ENCODE measurements around the gene HIVEP3.

Gene HIVEP3

DNA sequence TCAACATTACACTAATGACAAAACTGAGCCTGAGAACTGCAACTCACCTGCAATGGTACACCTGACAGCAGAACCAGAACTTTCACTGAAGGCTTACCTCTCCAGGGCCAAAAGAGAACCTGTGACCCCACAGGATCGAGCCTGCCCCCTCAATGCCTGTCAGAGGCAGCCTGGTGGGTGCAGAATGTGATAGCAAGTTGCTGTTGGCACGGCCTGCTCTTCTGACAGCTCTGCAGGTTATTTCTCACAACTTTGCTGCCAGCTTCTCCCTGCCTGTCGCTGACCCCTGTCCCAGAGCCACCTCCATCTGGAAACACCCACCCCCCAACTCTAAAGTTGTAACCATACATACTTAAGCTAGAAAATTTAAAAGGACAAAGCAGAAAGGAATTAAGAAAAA, 35.2 kb downstream of the HIVEP3 start:
- Histone ChIP-seq H3K36me3 (ENCODE audit: control insufficient read depth in 4 of 4, insufficient read depth in 4 of 4, low read length in 3 of 4) (no peaks in the 10 kb centered on the region), H3K27me3 (replicated peaks in 2 of 5; ENCODE audit: control insufficient read depth in 4 of 5, insufficient read depth in 5 of 5, low read length in 4 of 5) (no peaks in the 10 kb centered on the region), H3K4me3 (ENCODE audit: control insufficient read depth in 1 of 7, extremely low read depth in 1 of 7, insufficient read depth in 4 of 7, low read depth in 2 of 7, low read length in 6 of 7) (no peak overlapping the region), H3K27ac (ENCODE audit: insufficient read depth in 1 of 2, low read depth in 1 of 2, low read length in 2 of 2, poor library complexity in 1 of 2, severe bottlenecking in 2 of 2) (peak overlapping the region; percentile 34 to 43), H3K9me3 (ENCODE audit: control extremely low read depth in 1 of 5, control insufficient read depth in 4 of 5, insufficient read depth in 2 of 5, low read depth in 1 of 5, low read length in 4 of 5) (no peaks in the 10 kb centered on the region), H3K4me1 (ENCODE audit: control extremely low read depth in 1 of 4, control insufficient read depth in 4 of 4, insufficient read depth in 4 of 4, low read length in 3 of 4) (peaks cover 16 to 64% (median 53%) of the 10 kb centered on the region in 4 experiments)
- no peak for DNase-seq
- POLR2A ChIA-PET = no interaction called here
- CTCF ChIA-PET = interaction anchor here (1.1 to 1.4 kb wide), 4 partner anchors 9 to 74 kb away, joined by 3 to 8 read pairs (median 4); no protein-coding TSS in a partner anchor
- WGBS (ENCODE audit: insufficient coverage) = no CpG with 5 or more reads among the region's 3 CpGs

- Histone ChIP-seq H3K9me3 (ENCODE audit: control extremely low read depth in 1 of 5, control insufficient read depth in 4 of 5, insufficient read depth in 2 of 5, low read depth in 1 of 5, low read length in 4 of 5) (no peaks in the 10 kb centered on the region), H3K4me3 (ENCODE audit: control insufficient read depth in 1 of 7, extremely low read depth in 1 of 7, insufficient read depth in 4 of 7, low read depth in 2 of 7, low read length in 6 of 7) (peak overlapping the region in 3 of 7 experiments; percentile 17 to 30 (median 30)), H3K27me3 (replicated peaks in 2 of 5; ENCODE audit: control insufficient read depth in 4 of 5, insufficient read depth in 5 of 5, low read length in 4 of 5) (no peaks in the 10 kb centered on the region), H3K36me3 (ENCODE audit: control insufficient read depth in 4 of 4, insufficient read depth in 4 of 4, low read length in 3 of 4) (no peaks in the 10 kb centered on the region), H3K4me1 (ENCODE audit: control extremely low read depth in 1 of 4, control insufficient read depth in 4 of 4, insufficient read depth in 4 of 4, low read length in 3 of 4) (peaks cover 19 to 66% (median 56%) of the 10 kb centered on the region in 4 experiments), H3K27ac (ENCODE audit: insufficient read depth in 1 of 2, low read depth in 1 of 2, low read length in 2 of 2, poor library complexity in 1 of 2, severe bottlenecking in 2 of 2) (peak overlapping the region; percentile 34 to 73)
- ChIA-PET CTCF (interaction anchor here (0.7 to 1.4 kb wide), 6 partner anchors 10 to 38 kb away, joined by 3 to 8 read pairs (median 4); no protein-coding TSS in a partner anchor), POLR2A (interaction anchor here (0.9 to 1.3 kb wide), 2 partner anchors 10 to 19 kb away, joined by 4 to 5 read pairs; no protein-coding TSS in a partner anchor)
- peak in 2 of 3 donors; percentile 51 to 65 for DNase-seq
Observed at GRCh38 chr1:41882486-41882885, 36.2 kb downstream of the HIVEP3 start.

GRCh38 chr1:41882068-41882477, 36.6 kb downstream of the HIVEP3 start:
- H3K4me3 ChIP-seq (ENCODE audit: control insufficient read depth in 1 of 7, extremely low read depth in 1 of 7, insufficient read depth in 4 of 7, low read depth in 2 of 7, low read length in 6 of 7) = peak overlapping the region in 4 of 7 experiments; percentile 17 to 33 (median 30)
- CTCF ChIA-PET = interaction anchor here (0.9 to 1.4 kb wide), 5 partner anchors 10 to 38 kb away, joined by 3 to 8 read pairs (median 4); no protein-coding TSS in a partner anchor
- no peaks in the 10 kb centered on the region for H3K36me3 ChIP-seq (ENCODE audit: control insufficient read depth in 4 of 4, insufficient read depth in 4 of 4, low read length in 3 of 4)
- no peaks in the 10 kb centered on the region for H3K27me3 ChIP-seq (replicated peaks in 2 of 5; ENCODE audit: control insufficient read depth in 4 of 5, insufficient read depth in 5 of 5, low read length in 4 of 5)
- 0% methylated on average over 5 of the region's 5 CpGs for WGBS (ENCODE audit: insufficient coverage)
- H3K4me1 ChIP-seq (ENCODE audit: control extremely low read depth in 1 of 4, control insufficient read depth in 4 of 4, insufficient read depth in 4 of 4, low read length in 3 of 4) = peaks cover 19 to 70% (median 60%) of the 10 kb centered on the region in 4 experiments
- H3K9me3 ChIP-seq (ENCODE audit: control extremely low read depth in 1 of 5, control insufficient read depth in 4 of 5, insufficient read depth in 2 of 5, low read depth in 1 of 5, low read length in 4 of 5) = no peaks in the 10 kb centered on the region
- peak overlapping the region; percentile 34 to 73 for H3K27ac ChIP-seq (ENCODE audit: insufficient read depth in 1 of 2, low read depth in 1 of 2, low read length in 2 of 2, poor library complexity in 1 of 2, severe bottlenecking in 2 of 2)
- POLR2A ChIA-PET = interaction anchor here (0.9 to 1.3 kb wide), 2 partner anchors 11 to 19 kb away, joined by 4 to 5 read pairs; no protein-coding TSS in a partner anchor
- DNase-seq = peak; percentile 86 to 98 (median 95)

GRCh38 chr1:41880950-41881885, 37.5 kb downstream of the HIVEP3 start:
- Histone ChIP-seq H3K9me3 (ENCODE audit: control extremely low read depth in 1 of 5, control insufficient read depth in 4 of 5, insufficient read depth in 2 of 5, low read depth in 1 of 5, low read length in 4 of 5) (no peaks in the 10 kb centered on the region), H3K27me3 (replicated peaks in 2 of 5; ENCODE audit: control insufficient read depth in 4 of 5, insufficient read depth in 5 of 5, low read length in 4 of 5) (no peaks in the 10 kb centered on the region), H3K4me1 (ENCODE audit: control extremely low read depth in 1 of 4, control insufficient read depth in 4 of 4, insufficient read depth in 4 of 4, low read length in 3 of 4) (peaks cover 19 to 76% (median 65%) of the 10 kb centered on the region in 4 experiments), H3K36me3 (ENCODE audit: control insufficient read depth in 4 of 4, insufficient read depth in 4 of 4, low read length in 3 of 4) (no peaks in the 10 kb centered on the region), H3K27ac (ENCODE audit: insufficient read depth in 1 of 2, low read depth in 1 of 2, low read length in 2 of 2, poor library complexity in 1 of 2, severe bottlenecking in 2 of 2) (peak overlapping the region in 1 of 2 experiments; percentile 73), H3K4me3 (ENCODE audit: control insufficient read depth in 1 of 7, extremely low read depth in 1 of 7, insufficient read depth in 4 of 7, low read depth in 2 of 7, low read length in 6 of 7) (peak overlapping the region in 1 of 7 experiments; percentile 33)
- DNase-seq = no peak
- ChIA-PET POLR2A (interaction anchor here (0.9 to 1.3 kb wide), 2 partner anchors 12 to 18 kb away, joined by 4 to 5 read pairs; no protein-coding TSS in a partner anchor), CTCF (interaction anchor here (0.9 to 1.4 kb wide), 3 partner anchors 11 to 39 kb away, joined by 3 to 4 read pairs (median 3); no protein-coding TSS in a partner anchor)
- WGBS (ENCODE audit: insufficient coverage) = no CpG with 5 or more reads among the region's 5 CpGs

GRCh38 chr1:41880261-41880660, 38.5 kb downstream of the HIVEP3 start:
- Histone ChIP-seq H3K27ac (ENCODE audit: insufficient read depth in 1 of 2, low read depth in 1 of 2, low read length in 2 of 2, poor library complexity in 1 of 2, severe bottlenecking in 2 of 2) (no peak overlapping the region), H3K4me1 (ENCODE audit: control extremely low read depth in 1 of 4, control insufficient read depth in 4 of 4, insufficient read depth in 4 of 4, low read length in 3 of 4) (peaks cover 19 to 83% (median 70%) of the 10 kb centered on the region in 4 experiments), H3K9me3 (ENCODE audit: control extremely low read depth in 1 of 5, control insufficient read depth in 4 of 5, insufficient read depth in 2 of 5, low read depth in 1 of 5, low read length in 4 of 5) (no peaks in the 10 kb centered on the region), H3K27me3 (replicated peaks in 2 of 5; ENCODE audit: control insufficient read depth in 4 of 5, insufficient read depth in 5 of 5, low read length in 4 of 5) (no peaks in the 10 kb centered on the region), H3K4me3 (ENCODE audit: control insufficient read depth in 1 of 7, extremely low read depth in 1 of 7, insufficient read depth in 4 of 7, low read depth in 2 of 7, low read length in 6 of 7) (no peak overlapping the region), H3K36me3 (ENCODE audit: control insufficient read depth in 4 of 4, insufficient read depth in 4 of 4, low read length in 3 of 4) (no peaks in the 10 kb centered on the region)
- no peak for DNase-seq
- ChIA-PET POLR2A (no interaction called here), CTCF (interaction anchor here (0.9 kb wide), 1 partner anchor 11 kb away, joined by 3 read pairs; no protein-coding TSS in a partner anchor)
- WGBS (ENCODE audit: insufficient coverage) = no CpG with 5 or more reads among the region's 4 CpGs

GRCh38 chr1:41879617-41880016, 39.1 kb downstream of the HIVEP3 start:
- Histone ChIP-seq H3K4me3 (ENCODE audit: control insufficient read depth in 1 of 7, extremely low read depth in 1 of 7, insufficient read depth in 4 of 7, low read depth in 2 of 7, low read length in 6 of 7) (no peak overlapping the region), H3K4me1 (ENCODE audit: control extremely low read depth in 1 of 4, control insufficient read depth in 4 of 4, insufficient read depth in 4 of 4, low read length in 3 of 4) (peaks cover 19 to 86% (median 76%) of the 10 kb centered on the region in 4 experiments), H3K36me3 (ENCODE audit: control insufficient read depth in 4 of 4, insufficient read depth in 4 of 4, low read length in 3 of 4) (no peaks in the 10 kb centered on the region), H3K9me3 (ENCODE audit: control extremely low read depth in 1 of 5, control insufficient read depth in 4 of 5, insufficient read depth in 2 of 5, low read depth in 1 of 5, low read length in 4 of 5) (no peaks in the 10 kb centered on the region), H3K27me3 (replicated peaks in 2 of 5; ENCODE audit: control insufficient read depth in 4 of 5, insufficient read depth in 5 of 5, low read length in 4 of 5) (no peaks in the 10 kb centered on the region), H3K27ac (ENCODE audit: insufficient read depth in 1 of 2, low read depth in 1 of 2, low read length in 2 of 2, poor library complexity in 1 of 2, severe bottlenecking in 2 of 2) (no peak overlapping the region)
- ChIA-PET POLR2A (no interaction called here), CTCF (no interaction called here)
- DNase-seq = peak in 2 of 3 donors; percentile 52 to 74

GRCh38 chr1:41878911-41879310, 39.8 kb downstream of the HIVEP3 start:
- Histone ChIP-seq H3K4me1 (ENCODE audit: control extremely low read depth in 1 of 4, control insufficient read depth in 4 of 4, insufficient read depth in 4 of 4, low read length in 3 of 4) (peaks cover 22 to 86% (median 78%) of the 10 kb centered on the region in 4 experiments), H3K27ac (ENCODE audit: insufficient read depth in 1 of 2, low read depth in 1 of 2, low read length in 2 of 2, poor library complexity in 1 of 2, severe bottlenecking in 2 of 2) (no peak overlapping the region), H3K9me3 (ENCODE audit: control extremely low read depth in 1 of 5, control insufficient read depth in 4 of 5, insufficient read depth in 2 of 5, low read depth in 1 of 5, low read length in 4 of 5) (no peaks in the 10 kb centered on the region), H3K4me3 (ENCODE audit: control insufficient read depth in 1 of 7, extremely low read depth in 1 of 7, insufficient read depth in 4 of 7, low read depth in 2 of 7, low read length in 6 of 7) (no peak overlapping the region), H3K36me3 (ENCODE audit: control insufficient read depth in 4 of 4, insufficient read depth in 4 of 4, low read length in 3 of 4) (no peaks in the 10 kb centered on the region), H3K27me3 (replicated peaks in 2 of 5; ENCODE audit: control insufficient read depth in 4 of 5, insufficient read depth in 5 of 5, low read length in 4 of 5) (no peaks in the 10 kb centered on the region)
- 95% methylated on average over 5 of the region's 5 CpGs for WGBS (ENCODE audit: insufficient coverage)
- POLR2A ChIA-PET = no interaction called here
- no peak for DNase-seq
- CTCF ChIA-PET = no interaction called here

Measured in common myeloid progenitor, CD34-positive (primary cell).